ENCODE results near the gene CLIP3.

Gene CLIP3

GRCh38 chr19:35977446-35978222, 55.0 kb downstream of the CLIP3 start:
- no peak for DNase-seq

GRCh38 chr19:35975608-35976214, 57.0 kb downstream of the CLIP3 start:
- peak; percentile 32 for DNase-seq

- DNase-seq, result no peak
Measured at GRCh38 chr19:35973487-35973886, 59.2 kb downstream of the CLIP3 start.

GRCh38 chr19:35966771-35967170, 65.9 kb downstream of the CLIP3 start:
- no peak for DNase-seq

Data from fibroblast of skin of back (primary cell).